Hematopoietic multipotent progenitor cell treated with erythropoietin and hydrocortisone succinate and interleukin-3 and kit ligand, for 15 days (in vitro differentiated cells): Measurements from ENCODE around the gene ECM2.

ENCODE experiments used
- DNase-seq: peaks from one replicate; pipeline ENCODE4 v3.0.0-alpha.2; 2015; ENCODE audit warnings: low spot score

ECM2 gene

GRCh38 chr9:92500725-92501124 is 35.1 kb downstream of the ECM2 start:
- no peak for DNase-seq

GRCh38 chr9:92499701-92500100 is 36.1 kb downstream of the ECM2 start:
- DNase-seq, result no peak

- DNase-seq, result no peak
These were observed 39.2 kb downstream of the ECM2 start for GRCh38 chr9:92496396-92497176.

GRCh38 chr9:92494856-92495255 is 40.9 kb downstream of the ECM2 start:
- DNase-seq, result no peak

- DNase-seq, result no peak
These were observed 41.9 kb downstream of the ECM2 start for GRCh38 chr9:92493749-92494387.

- no peak for DNase-seq
These were observed 42.9 kb downstream of the ECM2 start for GRCh38 chr9:92492781-92493401.

GRCh38 chr9:92488681-92489550 is 46.9 kb downstream of the ECM2 start:
- no peak for DNase-seq

GRCh38 chr9:92486371-92486770 is 49.4 kb downstream of the ECM2 start:
- DNase-seq, result no peak

GRCh38 chr9:92484563-92484962 is 51.2 kb downstream of the ECM2 start:
- DNase-seq, result no peak

GRCh38 chr9:92483627-92484545 is 51.9 kb downstream of the ECM2 start:
- DNase-seq, result no peak

- no peak for DNase-seq
These were observed 53.0 kb downstream of the ECM2 start for GRCh38 chr9:92482805-92483204.

- no peak for DNase-seq
These were observed 53.5 kb downstream of the ECM2 start, which contains the start of gene ASPN for GRCh38 chr9:92482329-92482728. TSS of gene ASPN (minus strand) at chr9:92482506.

GRCh38 chr9:92480986-92481633 is 54.7 kb downstream of the ECM2 start:
- no peak for DNase-seq

- no peak for DNase-seq
These were observed 55.5 kb downstream of the ECM2 start for GRCh38 chr9:92480291-92480771.

GRCh38 chr9:92479346-92479745 is 56.4 kb downstream of the ECM2 start:
- DNase-seq, result no peak

- no peak for DNase-seq
These were observed 57.0 kb downstream of the ECM2 start for GRCh38 chr9:92478783-92479182.

GRCh38 chr9:92476962-92477361 is 58.8 kb downstream of the ECM2 start:
- DNase-seq, result no peak

- no peak for DNase-seq
These were observed 61.2 kb downstream of the ECM2 start for GRCh38 chr9:92474587-92474986.

- DNase-seq, result no peak
These were observed 67.6 kb downstream of the ECM2 start for GRCh38 chr9:92468206-92468605.

- DNase-seq, result no peak
These were observed 68.3 kb downstream of the ECM2 start for GRCh38 chr9:92467511-92467910.
